Sigmoid colon (tissue), 7 donors: Measurements from ENCODE around the gene IGF2BP2. TPM values are rescaled to one million over a fixed set of nuclear protein-coding genes. Genes with fewer than 3 reads are reported as not detected.

Source experiments
- DNase-seq: peaks from one replicate; pipeline ENCODE4 v3.0.0-alpha.2; 2019
- H3K27ac ChIP-seq, 4 donors: fragments of 200-600 bp; sonication (generic); one replicate each; pipeline ENCODE4 v1.5.1; 2016 to 2019; ENCODE audit warnings: mild to moderate bottlenecking in 1 of 4
- H3K27me3 ChIP-seq, 3 donors: fragments of 200-600 bp; sonication (generic); one replicate each; pipeline ENCODE4 v1.5.1; 2019; ENCODE audit warnings: mild to moderate bottlenecking in 1 of 3
- H3K36me3 ChIP-seq, 4 donors: fragments of 200-600 bp; sonication (generic); one replicate each; pipeline ENCODE4 v1.5.1; 2016 to 2019
- H3K4me1 ChIP-seq, 4 donors: fragments of 200-600 bp; sonication (generic); one replicate each; pipeline ENCODE4 v1.5.1; 2017 to 2019
- H3K4me3 ChIP-seq, 4 donors: fragments of 200-600 bp; sonication (generic); one replicate each; pipeline ENCODE4 v1.5.1; 2017 to 2019; ENCODE audit warnings: mild to moderate bottlenecking in 2 of 4, moderate library complexity in 1 of 4
- H3K9me3 ChIP-seq, 4 donors: fragments of 200-600 bp in 3 of 4; sonication (generic) in 3 of 4; one replicate each; pipeline versions ENCODE4 v1.5.1 to v1.6.1; 2013 to 2019
- CTCF ChIP-seq, 4 experiments: fragments of 450-650 bp in 3 of 4; fragments of 200-600 bp in 1 of 4; IDR thresholded peaks; one replicate each; pipeline ENCODE4 v1.5.1; 2016 to 2019; ENCODE audit warnings: antibody characterized with exemption in 4 of 4, mild to moderate bottlenecking in 3 of 4, moderate library complexity in 2 of 4
- EP300 ChIP-seq, 4 donors: sonication (generic); formaldehyde crosslinking; IDR thresholded peaks; one replicate each; pipeline ENCODE4 v1.6.1; 2017; ENCODE audit warnings: antibody characterized with exemption in 4 of 4
- POLR2A ChIP-seq, 2 donors: fragments of 450-650 bp; IDR thresholded peaks; one replicate each; pipeline ENCODE4 v1.6.1; 2016; ENCODE audit warnings: antibody characterized with exemption in 2 of 2, mild to moderate bottlenecking in 2 of 2, moderate library complexity in 2 of 2
- POLR2AphosphoS5 ChIP-seq, 4 donors: sonication (generic); formaldehyde crosslinking; IDR thresholded peaks; one replicate each; pipeline ENCODE4 v1.6.1; 2017; ENCODE audit warnings: antibody characterized with exemption in 4 of 4
- WGBS, 2 donors: extraction: QIAGEN DNeasy Blood & Tissue Kit; methylation state at CpG; one replicate each; pipeline ENCODE4 v1.1.7; 2013; 5-methylcytosine and 5-hydroxymethylcytosine counted together
- intact Hi-C: fragments of 100-400 bp; cut with DNase I; formaldehyde crosslinking; loops from one replicate; pipeline ENCODE4 v1.15.1; 2023
- polyA plus RNA-seq, 3 donors: library from polyadenylated mRNA; stranded (reverse); fragments of 200-250 nt; gene quantifications; one replicate each; pipeline ENCODE4 v1.2.3, GENCODE V29; 2013
- total RNA-seq, 4 donors: library from RNA; depleted of rRNA; stranded (reverse); fragments of >200 nt; gene quantifications; one replicate each; pipeline ENCODE4 v1.1.0, GENCODE V29; 2016
- donor health status: healthy with polysubstance abuse.
- donor health status: Bipolar disorder and iron deficiency.
- donor health status: healthy.

IGF2BP2 gene
- total and polyA plus RNA-seq, 7 donors = 6.3 to 20.7 (median 14.7) TPM

DNA sequence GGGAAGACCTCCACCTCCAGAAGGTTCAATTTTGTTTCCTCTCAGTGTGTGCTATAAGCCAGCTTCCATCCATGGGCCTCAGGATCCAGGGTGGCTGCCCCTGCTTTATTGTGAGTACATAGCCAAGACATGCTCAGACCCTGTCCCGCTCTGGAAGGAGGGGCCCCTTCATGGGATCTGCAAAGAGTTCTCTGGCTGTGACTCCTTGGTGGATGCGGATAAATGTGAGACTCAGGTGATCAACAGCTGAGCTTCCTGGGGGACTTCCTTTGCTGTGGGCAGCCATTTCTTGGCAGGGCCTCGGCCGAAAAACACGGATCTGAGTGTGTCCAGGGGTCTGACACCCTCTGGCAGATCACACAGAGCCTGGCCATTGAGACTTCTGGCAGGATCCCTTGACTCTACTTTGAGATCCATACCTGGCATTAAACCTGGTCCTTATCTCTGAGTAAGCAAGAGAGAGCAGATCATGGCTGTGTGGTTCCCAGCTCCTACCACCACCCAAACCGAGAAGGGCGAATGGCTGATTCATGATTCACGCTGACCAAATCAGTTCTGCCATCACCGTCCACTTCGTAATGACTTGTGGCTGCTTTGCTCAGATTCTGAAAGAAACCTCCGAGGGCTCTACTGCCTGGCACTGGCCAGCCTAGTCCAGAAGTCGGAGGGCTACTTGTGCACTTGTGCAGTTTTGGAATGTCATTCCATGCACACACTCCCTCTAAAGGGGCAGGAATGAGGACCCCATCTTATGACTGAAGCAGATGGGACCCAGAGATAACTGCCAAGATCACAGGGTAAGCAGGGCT lies 170.7 kb downstream of the IGF2BP2 start:
- Histone ChIP-seq H3K4me1 (peaks cover 0 to 40% (median 33%) of the 10 kb centered on the region in 4 donors), H3K36me3 (no peaks in the 10 kb centered on the region), H3K9me3 (no peaks in the 10 kb centered on the region), H3K27me3 (no peaks in the 10 kb centered on the region), H3K27ac (peak overlapping the region in 1 of 4 donors; percentile 86), H3K4me3 (no peak overlapping the region)
- WGBS, 2 donors = 95% methylated on average over 12 of the region's 12 CpGs
- intact Hi-C loops = no loop called here
- DNase-seq = peak; percentile 46
- no peak for TF ChIP-seq POLR2A (IDR thresholded peaks at IDR 0.05)
- TF ChIP-seq POLR2AphosphoS5 (IDR thresholded peaks at IDR 0.05) = no peak
- TF ChIP-seq CTCF (IDR thresholded peaks at IDR 0.05) = no peak
- TF ChIP-seq EP300 (IDR thresholded peaks at IDR 0.05) = no peak

GRCh38 chr3:185651971-185652370 lies 172.9 kb downstream of the IGF2BP2 start:
- intact Hi-C loops = no loop called here
- TF ChIP-seq POLR2AphosphoS5 (IDR thresholded peaks at IDR 0.05) = no peak

DNA sequence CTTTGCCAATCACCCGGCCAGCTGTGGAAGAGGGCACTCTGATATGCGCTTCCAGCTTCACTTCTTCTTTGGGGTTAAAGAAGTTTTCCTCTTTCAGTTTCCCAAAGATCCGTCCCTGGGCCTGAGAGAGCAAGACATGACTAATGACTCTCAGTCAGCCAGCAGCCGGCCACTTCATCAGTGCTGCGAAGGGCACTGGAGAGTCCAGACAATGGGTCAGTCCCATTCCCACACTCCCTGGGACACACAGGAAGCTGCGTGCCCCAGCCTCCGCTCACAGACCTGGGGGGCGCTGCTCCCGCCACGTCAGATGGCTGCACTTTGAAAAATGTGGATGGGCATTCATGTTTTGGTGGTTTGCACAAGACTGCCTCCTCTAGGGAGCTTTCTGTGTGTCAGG lies 175.4 kb downstream of the IGF2BP2 start:
- DNase-seq = peak; percentile 46
- H3K9me3 ChIP-seq = no peaks in the 10 kb centered on the region
- H3K27ac ChIP-seq = no peak overlapping the region
- intact Hi-C loops = no loop called here
- H3K4me1 ChIP-seq = no peaks in the 10 kb centered on the region
- TF ChIP-seq POLR2A (IDR thresholded peaks at IDR 0.05) (no peak), CTCF (IDR thresholded peaks at IDR 0.05) (no peak), POLR2AphosphoS5 (IDR thresholded peaks at IDR 0.05) (no peak), EP300 (IDR thresholded peaks at IDR 0.05) (no peak)
- H3K36me3 ChIP-seq = peaks cover 0 to 4% (median 0%) of the 10 kb centered on the region in 4 donors
- no peaks in the 10 kb centered on the region for H3K27me3 ChIP-seq
- H3K4me3 ChIP-seq = no peak overlapping the region
- WGBS, 2 donors = 86 to 94% methylated on average over 10 of the region's 10 CpGs

More at GRCh38 chr3:185651971-185652370, 172.9 kb downstream of the IGF2BP2 start:
- no peaks in the 10 kb centered on the region for H3K36me3 ChIP-seq
- peak; percentile 55 for DNase-seq
- H3K4me3 ChIP-seq = no peak overlapping the region
- H3K4me1 ChIP-seq = peaks cover 0 to 18% (median 12%) of the 10 kb centered on the region in 4 donors
- H3K27ac ChIP-seq = no peak overlapping the region
- no peaks in the 10 kb centered on the region for H3K27me3 ChIP-seq
- no peaks in the 10 kb centered on the region for H3K9me3 ChIP-seq
- 96 to 97% methylated on average over 9 of the region's 9 CpGs for WGBS, 2 donors

DNA sequence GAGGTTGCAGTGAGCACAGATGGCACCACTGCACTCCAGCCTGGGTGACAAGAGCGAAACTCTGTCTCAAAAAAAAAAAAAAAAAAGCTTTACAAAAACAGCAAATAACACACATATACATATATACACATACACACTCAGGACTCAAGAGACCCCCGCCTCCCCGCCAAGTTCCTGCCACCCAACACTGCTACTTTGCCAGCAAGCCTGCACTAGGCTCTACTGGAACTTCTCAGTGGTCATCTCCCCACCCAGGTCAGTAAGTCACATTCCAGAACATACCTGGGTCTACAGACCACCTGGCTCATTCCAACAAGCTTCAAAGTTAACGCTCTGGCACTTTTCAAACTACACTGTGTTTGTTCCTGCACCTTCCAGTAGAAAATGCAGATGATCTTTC lies 176.4 kb downstream of the IGF2BP2 start:
- peak; percentile 35 for DNase-seq
- TF ChIP-seq CTCF (IDR thresholded peaks at IDR 0.05) = no peak
- TF ChIP-seq EP300 (IDR thresholded peaks at IDR 0.05) = no peak
- TF ChIP-seq POLR2AphosphoS5 (IDR thresholded peaks at IDR 0.05) = no peak
- no peak for TF ChIP-seq POLR2A (IDR thresholded peaks at IDR 0.05)
- WGBS, 2 donors = 97% methylated on average over 4 of the region's 4 CpGs
- Histone ChIP-seq H3K27ac (no peak overlapping the region), H3K27me3 (no peaks in the 10 kb centered on the region), H3K4me3 (no peak overlapping the region), H3K36me3 (peaks cover 0 to 4% (median 0%) of the 10 kb centered on the region in 4 donors), H3K9me3 (no peaks in the 10 kb centered on the region), H3K4me1 (no peaks in the 10 kb centered on the region)
- intact Hi-C loops = no loop called here

DNA sequence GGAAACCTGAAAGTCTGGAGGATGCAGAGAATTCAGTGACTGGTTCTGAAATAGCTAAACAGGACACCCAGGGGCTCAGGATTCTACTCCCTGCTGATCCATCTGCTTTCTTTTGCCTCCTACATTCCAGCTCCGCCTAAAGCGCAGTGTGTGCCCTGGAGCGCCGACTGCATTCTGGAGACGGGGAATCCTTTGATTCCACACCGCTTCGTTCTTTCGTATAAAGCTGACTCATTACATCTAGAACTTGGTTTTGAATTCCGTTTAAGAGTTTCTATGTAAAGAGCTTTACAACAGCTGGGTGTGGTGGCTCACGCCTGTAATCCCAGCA lies 177.0 kb downstream of the IGF2BP2 start:
- intact Hi-C loops = no loop called here
- Histone ChIP-seq H3K27ac (no peak overlapping the region), H3K36me3 (peaks cover 0 to 4% (median 0%) of the 10 kb centered on the region in 4 donors), H3K9me3 (no peaks in the 10 kb centered on the region), H3K4me3 (no peak overlapping the region), H3K27me3 (no peaks in the 10 kb centered on the region), H3K4me1 (no peaks in the 10 kb centered on the region)
- TF ChIP-seq EP300 (IDR thresholded peaks at IDR 0.05) (no peak), CTCF (IDR thresholded peaks at IDR 0.05) (no peak), POLR2AphosphoS5 (IDR thresholded peaks at IDR 0.05) (no peak), POLR2A (IDR thresholded peaks at IDR 0.05) (no peak)
- DNase-seq = no peak
- 90 to 95% methylated on average over 10 of the region's 10 CpGs for WGBS, 2 donors
